ENCODE results near the gene MAN2A1.

Gene MAN2A1

GRCh38 chr5:109678447-109678846 lies 11.3 kb upstream of the MAN2A1 start:
- DNase-seq (ENCODE audit: low spot score), result no peak
- TF ChIP-seq CTCF (IDR thresholded peaks at IDR 0.05; ENCODE audit: extremely low read depth, missing control alignments), result no peak

GRCh38 chr5:109681763-109682162 lies 8.0 kb upstream of the MAN2A1 start:
- TF ChIP-seq CTCF (IDR thresholded peaks at IDR 0.05; ENCODE audit: extremely low read depth, missing control alignments), result no peak
- no peak for DNase-seq (ENCODE audit: low spot score)

GRCh38 chr5:109682383-109682782 lies 7.3 kb upstream of the MAN2A1 start:
- DNase-seq (ENCODE audit: low spot score), result no peak
- TF ChIP-seq CTCF (IDR thresholded peaks at IDR 0.05; ENCODE audit: extremely low read depth, missing control alignments), result no peak

- no peak for DNase-seq (ENCODE audit: low spot score)
- TF ChIP-seq CTCF (IDR thresholded peaks at IDR 0.05; ENCODE audit: extremely low read depth, missing control alignments), result no peak
Measured at GRCh38 chr5:109685916-109686315, 3.8 kb upstream of the MAN2A1 start.

- no peak for TF ChIP-seq CTCF (IDR thresholded peaks at IDR 0.05; ENCODE audit: extremely low read depth, missing control alignments)
- DNase-seq (ENCODE audit: low spot score), result peak; percentile 22
Measured at GRCh38 chr5:109688630-109688969, 1.1 kb upstream of the MAN2A1 start.

- no peak for TF ChIP-seq CTCF (IDR thresholded peaks at IDR 0.05; ENCODE audit: extremely low read depth, missing control alignments)
- peak; percentile 94 for DNase-seq (ENCODE audit: low spot score)
Measured at GRCh38 chr5:109688970-109689739, 572 bp upstream of the MAN2A1 start.

GRCh38 chr5:109690242-109690974 lies 681 bp downstream of the MAN2A1 start:
- DNase-seq (ENCODE audit: low spot score), result peak; percentile 41
- no peak for TF ChIP-seq CTCF (IDR thresholded peaks at IDR 0.05; ENCODE audit: extremely low read depth, missing control alignments)

Measured in GM20000 (cell line).